Loucy (cell line): ENCODE results near the gene LMO7.

Experiments
- CTCF ChIP-seq: fragments of 200-600 bp; sonication (generic); conservative IDR thresholded peaks from 2 replicates; pipeline ENCODE4 v1.5.1; 2014; ENCODE audit warnings: mild to moderate bottlenecking, antibody characterized with exemption, low read length
- EZH2phosphoT487 ChIP-seq: fragments of 200-600 bp; IDR thresholded peaks from 2 replicates; pipeline ENCODE4 v1.6.1; 2018; ENCODE audit warnings: antibody characterized with exemption, mild to moderate bottlenecking, moderate library complexity, borderline replicate concordance

DNA sequence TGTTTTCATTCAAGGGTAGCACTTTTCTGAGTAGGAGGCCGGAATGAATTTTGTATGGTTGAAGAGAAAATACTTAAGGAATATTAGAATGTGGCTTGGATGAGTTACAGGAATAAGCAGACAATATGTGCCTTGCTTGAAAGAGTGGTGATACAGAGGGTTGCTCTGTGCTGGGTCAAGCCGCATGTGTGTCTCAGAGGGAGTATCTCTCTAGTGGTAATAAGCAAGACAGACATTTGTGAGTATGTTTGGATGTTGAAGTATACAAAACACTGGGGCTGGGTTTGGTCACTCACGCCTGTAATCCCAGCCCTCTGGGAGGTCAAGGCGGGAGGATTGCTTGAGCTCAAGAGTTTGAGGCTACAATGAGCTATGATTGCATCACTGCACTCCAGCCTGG, 103.9 kb downstream of the LMO7 start:
- TF ChIP-seq CTCF (no peak), EZH2phosphoT487 (no peak)
